Endothelial cell of umbilical vein (primary cell): ENCODE data around the gene CNTNAP1. TPM values are rescaled to one million over a fixed set of nuclear protein-coding genes. Genes with fewer than 3 reads are reported as not detected.
A peak's percentile ranks its signal among the peaks of the same experiment; 100 is the strongest.

ENCODE experiments used
- BruUV-seq: library from RNA; stranded (reverse); fragments of 400-500 nt; replicated peaks from 2 replicates; lab custom pipeline; 2021; lab: Mats Ljungman, UMichigan
- CTCF ChIA-PET: fragments of 300-600, 350-600 bp; sonication (Branson Sonifier 250); formaldehyde crosslinking; loops from one replicate; lab custom pipeline; 2021; ENCODE audit warnings: antibody characterized with exemption, inconsistent platforms; lab: Charles Lee
- POLR2A ChIA-PET: fragments of 300-600, 350-600 bp; sonication (Branson Sonifier 250); formaldehyde crosslinking; loops from one replicate; lab custom pipeline; 2021; ENCODE audit warnings: antibody characterized with exemption, inconsistent platforms; lab: Charles Lee
- DNase-seq: peaks from one replicate; pipeline ENCODE4 v3.0.0-alpha.2; 2011; ENCODE audit warnings: low read depth, low spot score
- FAIRE-seq: peaks from 2 replicates; lab custom pipeline; 2011; peaks lifted over from hg19 to GRCh38; lab: Jason Lieb, UNC
- H2AFZ ChIP-seq: 2 replicates; pipeline ENCODE4 v1.6.0; 2012; ENCODE audit warnings: low read depth, low read length, control low read depth, inconsistent platforms
- H3K27ac ChIP-seq: 2 replicates; pipeline ENCODE4 v1.5.1; 2011; ENCODE audit warnings: low read depth, mild to moderate bottlenecking, control low read depth, low read length, moderate library complexity; ENCODE audit not compliant: insufficient read depth
- H3K27me3 ChIP-seq, 2 experiments: 2 replicates each; pipeline versions ENCODE4 v1.6.0 to v1.6.1; 2011; ENCODE audit warnings: low read length in 2 of 2, mixed read lengths in 1 of 2; ENCODE audit not compliant: control insufficient read depth in 2 of 2, insufficient read depth in 2 of 2
- H3K36me3 ChIP-seq, 2 experiments: 2 replicates in 1 of 2; 3 replicates in 1 of 2; pipeline ENCODE4 v1.5.1; 2011; ENCODE audit warnings: low read length in 2 of 2, mild to moderate bottlenecking in 1 of 2, moderate library complexity in 1 of 2; ENCODE audit not compliant: control insufficient read depth in 2 of 2, insufficient read depth in 2 of 2; ENCODE audit errors: extremely low read depth in 1 of 2
- H3K4me1 ChIP-seq: 3 replicates; pipeline ENCODE4 v1.5.1; 2011; ENCODE audit warnings: mild to moderate bottlenecking, low read length; ENCODE audit not compliant: control insufficient read depth, insufficient read depth; ENCODE audit errors: extremely low read depth
- H3K4me2 ChIP-seq: 2 replicates; pipeline ENCODE4 v1.6.1; 2011; ENCODE audit warnings: low read length, control low read depth, mixed read lengths; ENCODE audit not compliant: insufficient read depth
- H3K4me3 ChIP-seq, 3 experiments: fragments of 200-600 bp in 1 of 3; sonication (generic), shearing (Covaris generic) in 1 of 3; replicated peaks in 1 of 3; 2 replicates each; pipeline ENCODE4 v1.5.1; 2011 to 2016; ENCODE audit warnings: control low read depth in 3 of 3, low read length in 3 of 3, mild to moderate bottlenecking in 2 of 3, inconsistent platforms in 1 of 3, low read depth in 1 of 3, moderate library complexity in 1 of 3; ENCODE audit not compliant: insufficient read depth in 1 of 3
- H3K79me2 ChIP-seq: 2 replicates; pipeline ENCODE4 v1.6.0; 2012; ENCODE audit warnings: low read length, inconsistent platforms; ENCODE audit not compliant: control insufficient read depth, insufficient read depth
- H3K9ac ChIP-seq: replicated peaks from 2 replicates; pipeline ENCODE3; 2011; ENCODE audit warnings: low read length, control low read depth; ENCODE audit not compliant: insufficient read depth; ENCODE audit errors: extremely low read depth
- H3K9me1 ChIP-seq: replicated peaks from 3 replicates; pipeline ENCODE4 v1.6.0; 2011; ENCODE audit warnings: mild to moderate bottlenecking, low read length; ENCODE audit not compliant: control insufficient read depth, insufficient read depth; ENCODE audit errors: extremely low read depth
- H3K9me3 ChIP-seq: replicated peaks from 2 replicates; pipeline ENCODE4 v1.5.1; 2012; ENCODE audit warnings: low read length, inconsistent platforms; ENCODE audit not compliant: control insufficient read depth, insufficient read depth
- H4K20me1 ChIP-seq: replicated peaks from 2 replicates; pipeline ENCODE3; 2011; ENCODE audit warnings: mild to moderate bottlenecking, low read length; ENCODE audit not compliant: control insufficient read depth, insufficient read depth; ENCODE audit errors: extremely low read depth
- CTCF ChIP-seq, 2 donors: IDR thresholded peaks; 1 replicate in 1 of 2; 2 replicates in 1 of 2; pipeline ENCODE4 v1.5.1; 2011; ENCODE audit warnings: low read length in 2 of 2, mild to moderate bottlenecking in 2 of 2, moderate library complexity in 2 of 2, control low read depth in 1 of 2, inconsistent platforms in 1 of 2, low read depth in 1 of 2; ENCODE audit not compliant: insufficient read depth in 1 of 2; ENCODE audit errors: extremely low read depth in 1 of 2
- EZH2 ChIP-seq: IDR thresholded peaks from 2 replicates; pipeline ENCODE4 v1.6.1; 2012; ENCODE audit warnings: borderline replicate concordance, low read depth, mild to moderate bottlenecking, moderate library complexity, low read length, inconsistent platforms; ENCODE audit not compliant: severe bottlenecking
- GATA2 ChIP-seq: IDR thresholded peaks from 2 replicates; pipeline ENCODE4 v1.7.0; 2011; ENCODE audit warnings: low read depth, mild to moderate bottlenecking, moderate library complexity, mixed read lengths, low read length; ENCODE audit not compliant: insufficient read length, insufficient read depth
- JUN ChIP-seq: IDR thresholded peaks from 2 replicates; pipeline ENCODE4 v1.6.1; 2011; ENCODE audit warnings: borderline replicate concordance, low read depth; ENCODE audit not compliant: insufficient read length, insufficient read depth
- MAX ChIP-seq: IDR thresholded peaks from 2 replicates; pipeline ENCODE4 v1.6.1; 2011; ENCODE audit not compliant: insufficient read depth, insufficient read length
- MYC ChIP-seq: IDR thresholded peaks from one replicate; pipeline ENCODE4 v1.6.1; 2011; ENCODE audit warnings: mild to moderate bottlenecking, low read depth, low read length
- dilution Hi-C: fragments of 300-500 bp; cut with MboI; formaldehyde crosslinking; loops from one replicate; pipeline ENCODE4 v1.15.0; 2019; ENCODE audit warnings: low sequenced_read_pairs; ENCODE audit not compliant: extremely low pct_ligation_motif_present
- intact Hi-C: fragments of 100-400 bp; cut with micrococcal nuclease; formaldehyde crosslinking; loops from one replicate; pipeline ENCODE4 v1.10.0; 2022
- polyA plus RNA-seq, 4 experiments: library from polyadenylated mRNA; depleted of rRNA in 3 of 4; stranded (reverse) in 3 of 4; unstranded in 1 of 4; fragments of >200 nt; gene quantifications; 2 replicates each; pipeline versions ENCODE4 v1.2.1 to v1.2.3, GENCODE V29; 2011 to 2012; ENCODE audit warnings: missing spikeins in 1 of 4
- total RNA-seq: library from RNA; stranded (reverse); gene quantifications from 2 replicates; pipeline ENCODE4 v1.2.3, GENCODE V29; 2021

CNTNAP1 gene
- total and polyA plus RNA-seq, 2 donors (not counting 3 experiments of a cell fraction or from before 2014, with no cell fraction given) = 26.3 to 44.8 TPM

GRCh38 chr17:42675965-42676423 is 6.3 kb upstream of the CNTNAP1 start:
- CTCF ChIA-PET = interaction anchor here (0.7 to 8.3 kb wide), 12 partner anchors 9 to 326 kb away, joined by 3 to 235 read pairs (median 6); partner anchors contain the start of genes BECN1, NAGLU, PSMC3IP and RETREG3
- Histone ChIP-seq H3K36me3 (peaks cover 3 to 13% of the 10 kb centered on the region in 2 experiments), H3K4me1 (peaks cover 33% of the 10 kb centered on the region), H2AFZ (peak overlapping the region; percentile 80), H3K27me3 (no peaks in the 10 kb centered on the region), H3K9ac (peak overlapping the region; percentile 44), H3K4me2 (peak overlapping the region; percentile 68), H3K4me3 (peak overlapping the region; percentile 57 to 87 (median 70)), H3K9me1 (no peaks in the 10 kb centered on the region), H3K27ac (no peak overlapping the region), H3K9me3 (no peaks in the 10 kb centered on the region), H3K79me2 (no peaks in the 10 kb centered on the region), H4K20me1 (no peaks in the 10 kb centered on the region)
- no peak for TF ChIP-seq GATA2
- TF ChIP-seq JUN = no peak
- TF ChIP-seq CTCF (IDR thresholded peaks at IDR 0.05; ENCODE audit: extremely low read depth in 1 of 2, insufficient read depth in 1 of 2, low read depth in 1 of 2, low read length in 2 of 2) = no peak
- TF ChIP-seq MYC = no peak
- TF ChIP-seq MAX = no peak
- TF ChIP-seq EZH2 = no peak
- POLR2A ChIA-PET = interaction anchor here (1.4 kb wide), 1 partner anchor 67 kb away, joined by 5 read pairs; the partner anchor contains the start of genes RETREG3 and TUBG1
- peak; percentile 45 for DNase-seq
- dilution Hi-C loops (no loop called here), intact Hi-C loops (loop anchor here (2.0 to 5.0 kb wide), 4 partner anchors 15 to 354 kb away; partner anchors contain the start of genes RPL27 and WNK4)
- FAIRE-seq = peak; percentile 44
- BruUV-seq = no TSS peak
